Testis (tissue), 3 donors: Measurements from ENCODE around the gene TDRD1. TPM values are rescaled to one million over a fixed set of nuclear protein-coding genes. Genes with fewer than 3 reads are reported as not detected.
A peak's percentile ranks its signal among the peaks of the same experiment; 100 is the strongest.

Experiments
- DNase-seq: peaks from one replicate; pipeline ENCODE4 v3.0.0-alpha.2; 2019
- H3K27ac ChIP-seq, 2 donors: fragments of 200-600 bp; sonication (generic); one replicate each; pipeline ENCODE4 v1.5.1; 2019
- H3K27me3 ChIP-seq: fragments of 200-600 bp; sonication (generic); one replicate; pipeline ENCODE4 v1.5.1; 2019
- H3K36me3 ChIP-seq: fragments of 200-600 bp; sonication (generic); one replicate; pipeline ENCODE4 v1.5.1; 2017; ENCODE audit warnings: low read depth; ENCODE audit errors: missing control alignments
- H3K4me1 ChIP-seq: fragments of 200-600 bp; sonication (generic); one replicate; pipeline ENCODE4 v1.5.1; 2019
- H3K4me3 ChIP-seq, 2 donors: fragments of 200-600 bp; sonication (generic); one replicate each; pipeline ENCODE4 v1.5.1; 2017 to 2019
- H3K9me3 ChIP-seq: fragments of 200-600 bp; sonication (generic); one replicate; pipeline ENCODE4 v1.5.1; 2017
- CTCF ChIP-seq, 3 experiments: fragments of 450-650 bp in 2 of 3; fragments of 200-600 bp in 1 of 3; sonication (generic) in 1 of 3; IDR thresholded peaks; one replicate each; pipeline ENCODE4 v1.5.1; 2016 to 2019; ENCODE audit warnings: antibody characterized with exemption in 3 of 3, mild to moderate bottlenecking in 2 of 3, moderate library complexity in 1 of 3
- POLR2A ChIP-seq: fragments of 450-650 bp; IDR thresholded peaks from one replicate; pipeline ENCODE4 v1.6.1; 2017; ENCODE audit warnings: antibody characterized with exemption, mild to moderate bottlenecking, moderate library complexity
- WGBS, 2 donors: methylation state at CpG; one replicate each; pipeline ENCODE4 v1.1.5; 2018; 5-methylcytosine and 5-hydroxymethylcytosine counted together
- intact Hi-C: fragments of 100-400 bp; cut with DNase I; formaldehyde crosslinking; loops from one replicate; pipeline ENCODE4 v1.15.1; 2023; ENCODE audit warnings: low total_unique reads
- polyA plus RNA-seq: library from polyadenylated mRNA; stranded (reverse); fragments of 350-450 nt; fragmentation: Illumina TruSeq; extraction: RNeasy Lipid Tissue Mini Kit (QIAGEN cat#74804); gene quantifications from one replicate; pipeline ENCODE4 v1.2.3, GENCODE V29; 2014; ENCODE audit warnings: low read depth, low replicate concordance; ENCODE audit not compliant: insufficient read depth
- total RNA-seq, 2 donors: library from RNA; depleted of rRNA; stranded (reverse); fragments of >200 nt; gene quantifications; one replicate each; pipeline ENCODE4 v1.2.3, GENCODE V29; 2016

Gene TDRD1
- total and polyA plus RNA-seq, 3 donors from 2014 or later, result 25.7 to 32.7 (median 32.3) TPM

GRCh38 chr10:114255227-114255626, 76.1 kb downstream of the TDRD1 start:
- Histone ChIP-seq H3K27me3 (no peaks in the 10 kb centered on the region), H3K9me3 (no peaks in the 10 kb centered on the region), H3K36me3 (no peaks in the 10 kb centered on the region), H3K27ac (no peak overlapping the region), H3K4me3 (no peak overlapping the region), H3K4me1 (no peaks in the 10 kb centered on the region)
- no peak for TF ChIP-seq CTCF (IDR thresholded peaks at IDR 0.05)
- no peak for TF ChIP-seq POLR2A
- intact Hi-C loops, result no loop called here
- WGBS, 2 donors, result 55 to 67% methylated on average over 1 of the region's 1 CpG
- peak; percentile 60 for DNase-seq

- 71 to 76% methylated on average over 12 of the region's 12 CpGs for WGBS, 2 donors
- H3K27me3 ChIP-seq, result no peaks in the 10 kb centered on the region
- TF ChIP-seq CTCF (IDR thresholded peaks at IDR 0.05), result no peak
- no peak for TF ChIP-seq POLR2A
These were observed 77.0 kb downstream of the TDRD1 start for GRCh38 chr10:114256008-114256765.

GRCh38 chr10:114256822-114257221, 77.7 kb downstream of the TDRD1 start:
- H3K9me3 ChIP-seq, result no peaks in the 10 kb centered on the region
- TF ChIP-seq CTCF (IDR thresholded peaks at IDR 0.05) (no peak), POLR2A (no peak)
- intact Hi-C loops, result no loop called here
- no peak overlapping the region for H3K4me3 ChIP-seq
- H3K36me3 ChIP-seq, result no peaks in the 10 kb centered on the region
- no peak overlapping the region for H3K27ac ChIP-seq
- no peaks in the 10 kb centered on the region for H3K4me1 ChIP-seq
- no peaks in the 10 kb centered on the region for H3K27me3 ChIP-seq
- WGBS, 2 donors, result 72 to 83% methylated on average over 3 of the region's 3 CpGs
- no peak for DNase-seq

More at GRCh38 chr10:114256008-114256765, 77.0 kb downstream of the TDRD1 start:
- H3K4me1 ChIP-seq, result no peaks in the 10 kb centered on the region
- no peaks in the 10 kb centered on the region for H3K9me3 ChIP-seq
- intact Hi-C loops, result no loop called here
- H3K27ac ChIP-seq, result no peak overlapping the region
- H3K4me3 ChIP-seq, result no peak overlapping the region
- no peaks in the 10 kb centered on the region for H3K36me3 ChIP-seq
- no peak for DNase-seq

- no peak overlapping the region for H3K27ac ChIP-seq
- H3K9me3 ChIP-seq, result no peaks in the 10 kb centered on the region
- intact Hi-C loops, result no loop called here
- WGBS, 2 donors, result 45 to 74% methylated on average over 3 of the region's 3 CpGs
- no peaks in the 10 kb centered on the region for H3K27me3 ChIP-seq
- H3K36me3 ChIP-seq, result no peaks in the 10 kb centered on the region
- DNase-seq, result no peak
- no peak for TF ChIP-seq POLR2A
- TF ChIP-seq CTCF (IDR thresholded peaks at IDR 0.05), result no peak
- H3K4me1 ChIP-seq, result no peaks in the 10 kb centered on the region
- no peak overlapping the region for H3K4me3 ChIP-seq
These were observed 78.3 kb downstream of the TDRD1 start for GRCh38 chr10:114257498-114257897.
